Measurements from ENCODE around the gene MAPKAPK3.
"Not testable (repeated sequence)": the region's sequence is repeated elsewhere in the genome, so short reads cannot be mapped to it uniquely, and the experiment has no call there.

- TF ChIP-seq CTCF (conservative IDR thresholded peaks at IDR 0.05; ENCODE audit: low read length); EZH2phosphoT487 (IDR thresholded peaks at IDR 0.05; ENCODE audit: borderline replicate concordance): not testable (repeated sequence)
Observed at GRCh38 chr3:50665841-50666115, 48.8 kb downstream of the MAPKAPK3 start.
